ENCODE data around the gene WDR88.

DNA sequence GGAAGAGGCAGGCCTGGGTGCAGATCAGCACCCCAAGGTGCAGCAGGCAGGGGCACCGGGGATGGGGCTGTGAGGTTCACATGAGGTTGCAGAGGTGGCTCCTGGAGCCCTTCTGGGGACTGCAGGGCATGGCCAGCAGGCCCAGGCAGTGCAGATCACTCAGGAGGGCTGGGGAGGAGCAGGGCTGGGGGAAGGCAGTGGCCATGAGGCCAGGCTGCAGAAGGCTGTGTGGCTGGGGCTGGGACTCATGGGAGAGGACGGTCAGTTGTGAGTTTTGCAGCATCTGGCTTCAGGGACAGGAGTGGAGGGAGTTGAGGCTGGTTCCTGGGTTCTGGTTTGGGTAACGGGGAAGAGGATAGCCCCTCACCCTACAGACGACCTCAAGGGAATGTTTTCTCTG lies 7.3 kb downstream of the WDR88 start:
- TF ChIP-seq, protein P1, sequence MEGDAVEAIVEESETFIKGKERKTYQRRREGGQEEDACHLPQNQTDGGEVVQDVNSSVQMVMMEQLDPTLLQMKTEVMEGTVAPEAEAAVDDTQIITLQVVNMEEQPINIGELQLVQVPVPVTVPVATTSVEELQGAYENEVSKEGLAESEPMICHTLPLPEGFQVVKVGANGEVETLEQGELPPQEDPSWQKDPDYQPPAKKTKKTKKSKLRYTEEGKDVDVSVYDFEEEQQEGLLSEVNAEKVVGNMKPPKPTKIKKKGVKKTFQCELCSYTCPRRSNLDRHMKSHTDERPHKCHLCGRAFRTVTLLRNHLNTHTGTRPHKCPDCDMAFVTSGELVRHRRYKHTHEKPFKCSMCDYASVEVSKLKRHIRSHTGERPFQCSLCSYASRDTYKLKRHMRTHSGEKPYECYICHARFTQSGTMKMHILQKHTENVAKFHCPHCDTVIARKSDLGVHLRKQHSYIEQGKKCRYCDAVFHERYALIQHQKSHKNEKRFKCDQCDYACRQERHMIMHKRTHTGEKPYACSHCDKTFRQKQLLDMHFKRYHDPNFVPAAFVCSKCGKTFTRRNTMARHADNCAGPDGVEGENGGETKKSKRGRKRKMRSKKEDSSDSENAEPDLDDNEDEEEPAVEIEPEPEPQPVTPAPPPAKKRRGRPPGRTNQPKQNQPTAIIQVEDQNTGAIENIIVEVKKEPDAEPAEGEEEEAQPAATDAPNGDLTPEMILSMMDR (IDR thresholded peaks at IDR 0.05; ENCODE audit: extremely low read depth in 1 of 2, insufficient read depth in 1 of 2, low read depth in 1 of 2, low read length in 2 of 2), result no peak
- TF ChIP-seq POLR2A (IDR thresholded peaks at IDR 0.05; ENCODE audit: low read depth, low read length) (no peak), POLR2AphosphoS5 (IDR thresholded peaks at IDR 0.05; ENCODE audit: insufficient read depth, low read depth, low read length) (no peak)
